MM.1S (cell line): ENCODE results near the gene DNAJB11.
A peak's percentile ranks its signal among the peaks of the same experiment; 100 is the strongest.

Source experiments
- DNase-seq: peaks from one replicate; pipeline ENCODE4 v3.0.0-alpha.2; 2015
- H2AFZ ChIP-seq: fragments of 300-600 bp; sonication (generic); 2 replicates; pipeline ENCODE4 v1.6.0; 2016; ENCODE audit warnings: antibody characterized with exemption, low read length
- H3F3A ChIP-seq: fragments of 300-600 bp; sonication (generic); 2 replicates; pipeline ENCODE4 v1.6.1; 2016; ENCODE audit warnings: mild to moderate bottlenecking, antibody characterized with exemption, low read length, moderate library complexity, mixed read lengths; ENCODE audit not compliant: insufficient read depth
- H3K27ac ChIP-seq: fragments of 300-600 bp; sonication (generic); 2 replicates; pipeline ENCODE4 v1.5.1; 2016; ENCODE audit warnings: mild to moderate bottlenecking, low read length
- H3K27me3 ChIP-seq: fragments of 300-600 bp; sonication (generic); replicated peaks from 2 replicates; pipeline ENCODE4 v1.6.0; 2016; ENCODE audit warnings: low read length; ENCODE audit not compliant: insufficient read depth
- H3K36me3 ChIP-seq: fragments of 300-600 bp; sonication (generic); replicated peaks from 2 replicates; pipeline ENCODE4 v1.6.1; 2016; ENCODE audit warnings: mild to moderate bottlenecking, low read length, mixed read lengths; ENCODE audit not compliant: insufficient read depth
- H3K4me1 ChIP-seq: fragments of 300-600 bp; sonication (generic); 2 replicates; pipeline ENCODE4 v1.6.1; 2016; ENCODE audit warnings: low read length, mixed read lengths
- H3K4me2 ChIP-seq: fragments of 300-600 bp; sonication (generic); 2 replicates; pipeline ENCODE4 v1.6.0; 2016; ENCODE audit warnings: low read depth, low read length
- H3K4me3 ChIP-seq: fragments of 300-600 bp; sonication (generic); 2 replicates; pipeline ENCODE4 v1.5.1; 2016; ENCODE audit warnings: low read length, mixed read lengths
- H3K79me2 ChIP-seq: fragments of 300-600 bp; sonication (generic); 2 replicates; pipeline ENCODE4 v1.6.1; 2016; ENCODE audit warnings: mixed run types, low read length, mixed read lengths
- H3K9ac ChIP-seq: fragments of 300-600 bp; sonication (generic); 2 replicates; pipeline ENCODE4 v1.6.1; 2016; ENCODE audit warnings: low read length, mixed read lengths
- H3K9me2 ChIP-seq: fragments of 300-600 bp; sonication (generic); replicated peaks from 2 replicates; pipeline ENCODE4 v1.6.1; 2016; ENCODE audit warnings: mild to moderate bottlenecking, low read length, mixed read lengths; ENCODE audit not compliant: insufficient read depth
- H3K9me3 ChIP-seq: fragments of 300-600 bp; sonication (generic); replicated peaks from 2 replicates; pipeline ENCODE4 v1.6.1; 2016; ENCODE audit warnings: mild to moderate bottlenecking, low read length, mixed read lengths; ENCODE audit not compliant: insufficient read depth
- H4K20me1 ChIP-seq: fragments of 300-600 bp; sonication (generic); 2 replicates; pipeline ENCODE4 v1.6.1; 2016; ENCODE audit warnings: mild to moderate bottlenecking, low read length, moderate library complexity, mixed read lengths; ENCODE audit not compliant: insufficient read depth
- EZH2 ChIP-seq: fragments of 300-600 bp; sonication (generic); optimal IDR thresholded peaks from 2 replicates; pipeline ENCODE3; 2017; ENCODE audit warnings: low read depth, mild to moderate bottlenecking, antibody characterized with exemption, low read length, mixed read lengths
- EZH2phosphoT487 ChIP-seq: fragments of 300-600 bp; sonication (generic); IDR thresholded peaks from 2 replicates; pipeline ENCODE4 v1.6.1; 2018; ENCODE audit warnings: antibody characterized with exemption, low read length
- TF ChIP-seq, protein P1 (sequence below): fragments of 300-600 bp; sonication (generic); IDR thresholded peaks from 2 replicates; pipeline ENCODE4 v1.5.1; 2016; ENCODE audit warnings: antibody characterized with exemption, low read length, mixed read lengths

Gene DNAJB11

DNA sequence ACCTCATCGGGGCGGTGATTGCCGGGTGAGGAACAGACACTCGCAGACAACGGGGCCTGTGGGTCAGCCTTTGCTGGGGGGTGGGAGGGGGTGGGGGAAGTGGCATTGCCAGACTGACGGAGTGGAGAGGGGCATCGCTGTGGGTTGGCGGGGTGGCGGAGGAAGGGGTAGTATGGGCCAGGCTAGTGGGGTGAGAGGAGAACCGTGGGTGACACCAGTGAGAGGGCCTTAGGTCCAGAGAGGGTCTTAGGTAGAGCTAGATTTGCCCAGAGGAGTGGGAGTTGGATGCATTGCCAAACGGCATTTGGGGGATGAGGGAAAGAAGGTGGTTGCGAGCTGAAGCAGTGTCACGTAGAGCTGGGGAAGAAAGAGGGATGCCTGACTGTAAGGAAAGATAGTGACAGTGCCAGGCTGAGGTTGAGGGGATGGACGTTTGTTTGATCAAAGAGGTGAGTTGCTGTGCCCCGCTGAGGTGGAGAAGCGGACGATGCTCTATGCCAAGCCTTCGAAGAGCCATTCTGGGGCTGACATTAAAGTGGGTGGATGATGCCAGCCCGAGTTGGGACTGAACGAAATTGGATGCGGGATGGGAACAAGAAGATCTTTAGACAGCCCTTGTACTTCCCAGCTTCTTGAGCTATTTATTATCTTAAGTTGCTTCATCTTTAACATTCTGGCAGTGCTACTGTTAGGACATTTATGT lies 572 bp downstream of the DNAJB11 start:
- peak overlapping the region; percentile 88 for H3K4me2 ChIP-seq
- peaks cover 13% of the 10 kb centered on the region for H3K4me1 ChIP-seq
- peaks cover 11% of the 10 kb centered on the region; the same call in 1 of the 2 replicates for H3K36me3 ChIP-seq
- H3K27ac ChIP-seq, result peak overlapping the region; percentile 60; the same call in 1 of the 2 replicates
- no peaks in the 10 kb centered on the region for H3K9me3 ChIP-seq
- peaks cover 65% of the 10 kb centered on the region for H3K79me2 ChIP-seq
- H3K4me3 ChIP-seq, result peak overlapping the region; percentile 83
- TF ChIP-seq EZH2phosphoT487 (no peak), EZH2 (no peak)
- TF ChIP-seq, protein P1, sequence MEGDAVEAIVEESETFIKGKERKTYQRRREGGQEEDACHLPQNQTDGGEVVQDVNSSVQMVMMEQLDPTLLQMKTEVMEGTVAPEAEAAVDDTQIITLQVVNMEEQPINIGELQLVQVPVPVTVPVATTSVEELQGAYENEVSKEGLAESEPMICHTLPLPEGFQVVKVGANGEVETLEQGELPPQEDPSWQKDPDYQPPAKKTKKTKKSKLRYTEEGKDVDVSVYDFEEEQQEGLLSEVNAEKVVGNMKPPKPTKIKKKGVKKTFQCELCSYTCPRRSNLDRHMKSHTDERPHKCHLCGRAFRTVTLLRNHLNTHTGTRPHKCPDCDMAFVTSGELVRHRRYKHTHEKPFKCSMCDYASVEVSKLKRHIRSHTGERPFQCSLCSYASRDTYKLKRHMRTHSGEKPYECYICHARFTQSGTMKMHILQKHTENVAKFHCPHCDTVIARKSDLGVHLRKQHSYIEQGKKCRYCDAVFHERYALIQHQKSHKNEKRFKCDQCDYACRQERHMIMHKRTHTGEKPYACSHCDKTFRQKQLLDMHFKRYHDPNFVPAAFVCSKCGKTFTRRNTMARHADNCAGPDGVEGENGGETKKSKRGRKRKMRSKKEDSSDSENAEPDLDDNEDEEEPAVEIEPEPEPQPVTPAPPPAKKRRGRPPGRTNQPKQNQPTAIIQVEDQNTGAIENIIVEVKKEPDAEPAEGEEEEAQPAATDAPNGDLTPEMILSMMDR, result no peak
- H2AFZ ChIP-seq, result peak overlapping the region; percentile 75
- H3K9ac ChIP-seq, result peak overlapping the region; percentile 92
- peaks cover 28% of the 10 kb centered on the region for H3F3A ChIP-seq
- no peaks in the 10 kb centered on the region for H3K9me2 ChIP-seq
- no peak for DNase-seq
- H4K20me1 ChIP-seq, result no peaks in the 10 kb centered on the region
- H3K27me3 ChIP-seq, result no peaks in the 10 kb centered on the region

DNA sequence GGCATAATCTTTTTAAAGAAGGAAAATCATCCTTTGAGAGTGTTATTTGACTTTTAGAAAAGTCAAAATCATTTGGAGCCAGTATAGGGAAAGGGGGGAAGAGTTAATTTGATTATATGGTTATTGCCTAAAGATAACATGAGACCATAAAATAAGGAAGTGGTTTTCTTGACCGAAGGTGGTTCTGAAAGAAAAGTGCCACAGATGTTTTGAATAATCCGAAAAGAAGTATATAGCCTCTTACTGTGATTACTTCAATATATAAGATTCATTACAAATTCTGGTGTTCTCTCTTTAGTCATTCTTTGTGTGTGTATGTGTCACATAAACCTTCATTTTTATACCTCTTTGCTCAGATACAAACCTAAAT lies 1.1 kb downstream of the DNAJB11 start:
- Histone ChIP-seq H3K4me1 (peaks cover 13% of the 10 kb centered on the region), H3K9ac (peak overlapping the region; percentile 92), H3K9me2 (no peaks in the 10 kb centered on the region), H3K9me3 (no peaks in the 10 kb centered on the region), H3K4me3 (peak overlapping the region; percentile 83), H4K20me1 (no peaks in the 10 kb centered on the region), H3K27ac (no peak overlapping the region), H3K27me3 (no peaks in the 10 kb centered on the region), H3K4me2 (peak overlapping the region; percentile 88), H3K36me3 (peaks cover 12% of the 10 kb centered on the region; the same call in 1 of the 2 replicates), H3K79me2 (peaks cover 63% of the 10 kb centered on the region), H2AFZ (no peak overlapping the region), H3F3A (peaks cover 24% of the 10 kb centered on the region)
- TF ChIP-seq, protein P1, result no peak
- TF ChIP-seq EZH2phosphoT487, result no peak
- TF ChIP-seq EZH2, result no peak
- DNase-seq, result no peak

- Histone ChIP-seq H3K79me2 (peaks cover 27% of the 10 kb centered on the region), H3K4me2 (no peak overlapping the region), H3K27ac (no peak overlapping the region), H3K4me1 (no peaks in the 10 kb centered on the region), H3K9ac (no peak overlapping the region), H3F3A (no peaks in the 10 kb centered on the region), H3K9me3 (no peaks in the 10 kb centered on the region), H3K27me3 (no peaks in the 10 kb centered on the region), H3K36me3 (peaks cover 22% of the 10 kb centered on the region), H3K9me2 (no peaks in the 10 kb centered on the region), H4K20me1 (no peaks in the 10 kb centered on the region), H2AFZ (no peak overlapping the region), H3K4me3 (no peak overlapping the region)
- TF ChIP-seq EZH2, result no peak
- TF ChIP-seq EZH2phosphoT487, result no peak
- TF ChIP-seq, protein P1, result no peak
- DNase-seq, result no peak
Observed at GRCh38 chr3:186577521-186577920, 7.0 kb downstream of the DNAJB11 start.
